A673 (cell line): ENCODE results near the gene CCDC33.

Source experiments
- CTCF ChIP-seq: fragments of 300-800, 200-600 bp; sonication (generic); conservative IDR thresholded peaks from 2 replicates; pipeline ENCODE4 v1.5.1; 2017; ENCODE audit warnings: low read depth, mild to moderate bottlenecking, antibody characterized with exemption, low read length, moderate library complexity, mixed read lengths
- EZH2 ChIP-seq: fragments of 200-600 bp; sonication (generic); IDR thresholded peaks from 2 replicates; pipeline ENCODE4 v1.6.1; 2017; ENCODE audit warnings: borderline replicate concordance, low read depth, mild to moderate bottlenecking, mixed read lengths, antibody characterized with exemption, low read length; ENCODE audit not compliant: poor library complexity, severe bottlenecking

- TF ChIP-seq CTCF (no peak), EZH2 (no peak)
Observed at GRCh38 chr15:74336061-74337005, 100.2 kb downstream of the CCDC33 start.
